H1 (cell line): Measurements from ENCODE around the gene CDX2. TPM values are rescaled to one million over a fixed set of nuclear protein-coding genes. Genes with fewer than 3 reads are reported as not detected.

ENCODE experiments used
- CTCF ChIA-PET: fragments of 300-600 bp; sonication (Branson Sonifier 250); formaldehyde crosslinking; loops from one replicate; lab custom pipeline; 2021; ENCODE audit not compliant: partially characterized antibody; lab: Charles Lee
- POLR2A ChIA-PET: fragments of 300-600 bp; sonication (Branson Sonifier 250); formaldehyde crosslinking; loops from one replicate; lab custom pipeline; 2021; ENCODE audit warnings: inconsistent platforms; ENCODE audit not compliant: partially characterized antibody; lab: Charles Lee
- DNase-seq, 2 experiments: peaks; one replicate each; pipeline versions ENCODE4 v3.0.0 to v3.0.0-alpha.2; 2010 to 2022; ENCODE audit warnings: low spot score in 2 of 2, low read depth in 1 of 2, mixed read lengths in 1 of 2
- FAIRE-seq: peaks from 2 replicates; lab custom pipeline; 2011; peaks lifted over from hg19 to GRCh38; lab: Jason Lieb, UNC
- H2AFZ ChIP-seq: 2 replicates; pipeline ENCODE4 v1.8.1; 2012; ENCODE audit warnings: low read length, inconsistent platforms
- H2AK5ac ChIP-seq: 2 replicates; pipeline ENCODE4 v1.6.1; 2013; ENCODE audit warnings: low read depth, low read length
- H2BK120ac ChIP-seq: replicated peaks from 2 replicates; pipeline ENCODE3; 2013; ENCODE audit warnings: low read depth, low read length, inconsistent platforms
- H2BK12ac ChIP-seq: 2 replicates; pipeline ENCODE4 v1.6.1; 2013; ENCODE audit warnings: low read depth, low read length
- H2BK15ac ChIP-seq: 2 replicates; pipeline ENCODE4 v1.6.1; 2013; ENCODE audit warnings: low read length
- H2BK20ac ChIP-seq: 2 replicates; pipeline ENCODE4 v1.6.1; 2013; ENCODE audit warnings: low read length
- H2BK5ac ChIP-seq: 2 replicates; pipeline ENCODE4 v1.6.1; 2013; ENCODE audit warnings: low read depth, low read length
- H3K14ac ChIP-seq: 2 replicates; pipeline ENCODE4 v1.6.1; 2013; ENCODE audit warnings: inconsistent platforms; ENCODE audit not compliant: insufficient read length
- H3K18ac ChIP-seq: 2 replicates; pipeline ENCODE4 v1.6.1; 2013; ENCODE audit warnings: low read length; ENCODE audit errors: extremely low read depth
- H3K23ac ChIP-seq: 2 replicates; pipeline ENCODE4 v1.6.1; 2013; ENCODE audit warnings: inconsistent platforms; ENCODE audit not compliant: insufficient read length
- H3K23me2 ChIP-seq: 2 replicates; pipeline ENCODE4 v1.6.1; 2013; ENCODE audit warnings: low read depth, low read length
- H3K27ac ChIP-seq: 2 replicates; pipeline ENCODE4 v1.6.1; 2011; ENCODE audit warnings: low read depth, low read length, inconsistent platforms
- H3K27me3 ChIP-seq, 4 experiments: replicated peaks in 1 of 4; 1 replicate in 1 of 4; 2 replicates in 3 of 4; pipeline versions ENCODE4 v1.6.1 to v1.8.1; 2011 to 2013; ENCODE audit warnings: low read length in 3 of 4, mild to moderate bottlenecking in 3 of 4, inconsistent platforms in 2 of 4, mixed read lengths in 2 of 4, moderate library complexity in 1 of 4; ENCODE audit not compliant: control insufficient read depth in 3 of 4, insufficient read depth in 3 of 4; ENCODE audit errors: extremely low read depth in 1 of 4
- H3K36me3 ChIP-seq, 4 experiments: 2 replicates each; pipeline versions ENCODE4 v1.6.1 to v1.8.1; 2011 to 2013; ENCODE audit warnings: mild to moderate bottlenecking in 4 of 4, low read length in 3 of 4, moderate library complexity in 2 of 4, control low read depth in 1 of 4, inconsistent platforms in 1 of 4; ENCODE audit not compliant: insufficient read depth in 4 of 4, control insufficient read depth in 2 of 4
- H3K4ac ChIP-seq: replicated peaks from 2 replicates; pipeline ENCODE3; 2013; ENCODE audit warnings: low read length, low read depth, mixed read lengths, inconsistent platforms; ENCODE audit not compliant: insufficient read length
- H3K4me1 ChIP-seq, 4 experiments: replicated peaks in 1 of 4; 1 replicate in 1 of 4; 2 replicates in 3 of 4; pipeline versions ENCODE4 v1.6.1 to v1.8.1; 2011 to 2013; ENCODE audit warnings: low read length in 3 of 4, inconsistent platforms in 2 of 4, mixed read lengths in 1 of 4; ENCODE audit not compliant: insufficient read depth in 4 of 4, control insufficient read depth in 3 of 4
- H3K4me2 ChIP-seq, 2 experiments: 2 replicates each; pipeline versions ENCODE4 v1.6.1 to v1.8.1; 2011 to 2013; ENCODE audit warnings: low read depth in 2 of 2, low read length in 2 of 2, control low read depth in 1 of 2, inconsistent platforms in 1 of 2, mild to moderate bottlenecking in 1 of 2; ENCODE audit not compliant: insufficient read depth in 1 of 2
- H3K4me3 ChIP-seq, 4 experiments: fragments of 200-600, 300-600 bp in 1 of 4; sonication (generic), shearing (Covaris generic), sonication (Bioruptor Twin) in 1 of 4; 2 replicates each; pipeline versions ENCODE4 v1.5.1 to v1.8.1; 2011 to 2016; ENCODE audit warnings: low read length in 4 of 4, low read depth in 3 of 4, control low read depth in 2 of 4, inconsistent platforms in 2 of 4, mild to moderate bottlenecking in 2 of 4, mixed read lengths in 1 of 4, moderate library complexity in 1 of 4; ENCODE audit not compliant: insufficient read depth in 2 of 4; ENCODE audit errors: extremely low read depth in 1 of 4
- H3K56ac ChIP-seq: replicated peaks from 2 replicates; pipeline ENCODE3; 2013; ENCODE audit warnings: low read depth, mild to moderate bottlenecking, mixed read lengths, low read length, inconsistent platforms; ENCODE audit not compliant: insufficient read length
- H3K79me1 ChIP-seq: 2 replicates; pipeline ENCODE4 v1.6.1; 2013; ENCODE audit warnings: low read depth, low read length, control low read depth
- H3K79me2 ChIP-seq, 2 experiments: 2 replicates each; pipeline versions ENCODE4 v1.6.1 to v1.8.1; 2012 to 2013; ENCODE audit warnings: low read length in 2 of 2, mild to moderate bottlenecking in 2 of 2, inconsistent platforms in 1 of 2; ENCODE audit not compliant: insufficient read depth in 2 of 2, control insufficient read depth in 1 of 2
- H3K9ac ChIP-seq, 4 experiments: replicated peaks in 1 of 4; 1 replicate in 1 of 4; 2 replicates in 3 of 4; pipeline versions ENCODE4 v1.6.1 to v1.8.1; 2011 to 2013; ENCODE audit warnings: low read depth in 3 of 4, low read length in 3 of 4, control low read depth in 2 of 4, mild to moderate bottlenecking in 2 of 4, moderate library complexity in 2 of 4, inconsistent platforms in 1 of 4; ENCODE audit errors: extremely low read depth in 1 of 4
- H3K9me3 ChIP-seq, 2 experiments: 2 replicates each; pipeline versions ENCODE4 v1.6.1 to v1.8.1; 2012 to 2013; ENCODE audit warnings: mild to moderate bottlenecking in 2 of 2, moderate library complexity in 2 of 2, control low read depth in 1 of 2, inconsistent platforms in 1 of 2, low read depth in 1 of 2, low read length in 1 of 2, mixed read lengths in 1 of 2; ENCODE audit not compliant: insufficient read depth in 2 of 2
- H4K20me1 ChIP-seq, 2 experiments: replicated peaks in 1 of 2; 2 replicates each; pipeline versions ENCODE3 to v1.8.1; 2011 to 2013; ENCODE audit warnings: inconsistent platforms in 2 of 2, low read length in 2 of 2, mild to moderate bottlenecking in 1 of 2; ENCODE audit not compliant: insufficient read depth in 2 of 2, control insufficient read depth in 1 of 2
- H4K5ac ChIP-seq: 2 replicates; pipeline ENCODE4 v1.6.1; 2013; ENCODE audit warnings: low read length, low read depth, mixed read lengths, inconsistent platforms; ENCODE audit not compliant: insufficient read length
- H4K8ac ChIP-seq: 2 replicates; pipeline ENCODE4 v1.8.0; 2013; ENCODE audit warnings: mild to moderate bottlenecking, moderate library complexity, low read length, inconsistent platforms; ENCODE audit not compliant: insufficient read depth; ENCODE audit errors: extremely low read depth
- H4K91ac ChIP-seq: replicated peaks from 2 replicates; pipeline ENCODE3; 2013; ENCODE audit warnings: low read length, mixed read lengths, inconsistent platforms; ENCODE audit not compliant: insufficient read length
- BACH1 ChIP-seq: IDR thresholded peaks from 2 replicates; pipeline ENCODE4 v1.6.1; 2012; ENCODE audit warnings: low read length, improper control_type of control experiment
- JUND ChIP-seq: IDR thresholded peaks from 2 replicates; pipeline ENCODE4 v1.6.1; 2011; ENCODE audit warnings: mild to moderate bottlenecking, improper control_type of control experiment, low read length
- KDM5A ChIP-seq: fragments of 200-600 bp; IDR thresholded peaks from 2 replicates; pipeline ENCODE4 v1.7.1; 2012; ENCODE audit warnings: mild to moderate bottlenecking, low read length, inconsistent platforms, mixed read lengths
- WGBS, 2 experiments: shearing (Covaris generic) in 1 of 2; methylation state at CpG; one replicate each; pipeline versions ENCODE4 v1.1.6 to v1.1.7; 2013 to 2015; ENCODE audit warnings: low lambda C conversion rate in 2 of 2, mixed read lengths in 2 of 2, inconsistent platforms in 1 of 2, low coverage in 1 of 2, missing lambda C conversion rate in 1 of 2; ENCODE audit not compliant: insufficient replicate concordance in 2 of 2, insufficient coverage in 1 of 2, insufficient read length in 1 of 2; ENCODE audit errors: extremely low coverage in 1 of 2, missing lambda C conversion rate in 1 of 2; 5-methylcytosine and 5-hydroxymethylcytosine counted together
- polyA plus RNA-seq, 7 experiments: library from polyadenylated mRNA; depleted of rRNA in 3 of 7; stranded (reverse) in 5 of 7; unstranded in 2 of 7; fragments of >200 nt in 5 of 7; fragments of 200-250 nt in 2 of 7; gene quantifications; 1 replicate in 5 of 7; 2 replicates in 1 of 7; 4 replicates in 1 of 7; pipeline versions ENCODE4 v1.2.1 to v1.2.3, GENCODE V29; 2011 to 2013; ENCODE audit warnings: missing spikeins in 2 of 7, mixed read lengths in 2 of 7
- total RNA-seq: library from RNA; stranded (reverse); fragmentation: NEBNext Ultra II Directional; extraction: Animal tissue kit (Norgen Biotek cat#: 25700); gene quantifications from 2 replicates; pipeline ENCODE4 v1.2.1, GENCODE V29; 2021

Gene CDX2
- total and polyA plus RNA-seq, 2 of the 8 experiments (the other 6 are each of a cell fraction or from before 2014, with no cell fraction given) = 0.09 TPM; not detected in 1

GRCh38 chr13:27963491-27963890 is 5.6 kb downstream of the CDX2 start:
- DNase-seq (no peak), FAIRE-seq (no peak)
- H4K91ac ChIP-seq = no peak overlapping the region
- H3K9ac ChIP-seq = no peak overlapping the region
- no peaks in the 10 kb centered on the region for H3K9me3 ChIP-seq
- no peak overlapping the region for H3K4ac ChIP-seq
- H2BK120ac ChIP-seq = no peak overlapping the region
- WGBS, 2 experiments = 37% methylated on average over 3 of the region's 3 CpGs; no CpG with 5 or more reads in 1 of the 2 experiments
- no peak overlapping the region for H3K4me2 ChIP-seq
- CTCF ChIA-PET = interaction anchor here (0.6 to 19.7 kb wide), 4 partner anchors 9 to 1711 kb away, joined by 3 to 283 read pairs (median 54); partner anchors contain the start of genes CDX2 and URAD
- H3K23ac ChIP-seq = no peak overlapping the region
- H3K36me3 ChIP-seq = peaks cover 0 to 6% (median 0%) of the 10 kb centered on the region in 4 experiments; a peak in 1 of 8 replicates
- H2BK15ac ChIP-seq = no peak overlapping the region
- no peaks in the 10 kb centered on the region for H3K79me1 ChIP-seq
- H3K4me3 ChIP-seq = no peak overlapping the region
- POLR2A ChIA-PET = no interaction called here
- H3K4me1 ChIP-seq = peaks cover 10 to 40% (median 24%) of the 10 kb centered on the region in 4 experiments; a peak in 6 of 7 replicates
- H3K56ac ChIP-seq = no peak overlapping the region
- peaks cover 93 to 100% (median 98%) of the 10 kb centered on the region in 4 experiments for H3K27me3 ChIP-seq
- H3K23me2 ChIP-seq = peaks cover 4% of the 10 kb centered on the region; the same call in 1 of the 2 replicates
- no peak overlapping the region for H3K27ac ChIP-seq
- H3K18ac ChIP-seq = no peak overlapping the region
- no peak overlapping the region for H2AK5ac ChIP-seq
- no peak overlapping the region for H2AFZ ChIP-seq
- no peak overlapping the region for H2BK5ac ChIP-seq
- H3K79me2 ChIP-seq = no peaks in the 10 kb centered on the region
- no peak overlapping the region for H2BK20ac ChIP-seq
- no peak for TF ChIP-seq KDM5A
- TF ChIP-seq BACH1 = no peak
- TF ChIP-seq JUND = no peak
- H4K5ac ChIP-seq = no peak overlapping the region
- no peak overlapping the region for H3K14ac ChIP-seq
- no peak overlapping the region for H4K8ac ChIP-seq
- peaks cover 24 to 44% of the 10 kb centered on the region in 2 experiments for H4K20me1 ChIP-seq
- no peak overlapping the region for H2BK12ac ChIP-seq
